DMS 273 (cell line): ENCODE data around the gene CMSS1.

ENCODE experiments used
- DNase-seq: peaks from one replicate; lab custom pipeline; 2025; ENCODE audit not compliant: unreplicated experiment; lab: John Stamatoyannopoulos, UW

CMSS1 gene

DNA sequence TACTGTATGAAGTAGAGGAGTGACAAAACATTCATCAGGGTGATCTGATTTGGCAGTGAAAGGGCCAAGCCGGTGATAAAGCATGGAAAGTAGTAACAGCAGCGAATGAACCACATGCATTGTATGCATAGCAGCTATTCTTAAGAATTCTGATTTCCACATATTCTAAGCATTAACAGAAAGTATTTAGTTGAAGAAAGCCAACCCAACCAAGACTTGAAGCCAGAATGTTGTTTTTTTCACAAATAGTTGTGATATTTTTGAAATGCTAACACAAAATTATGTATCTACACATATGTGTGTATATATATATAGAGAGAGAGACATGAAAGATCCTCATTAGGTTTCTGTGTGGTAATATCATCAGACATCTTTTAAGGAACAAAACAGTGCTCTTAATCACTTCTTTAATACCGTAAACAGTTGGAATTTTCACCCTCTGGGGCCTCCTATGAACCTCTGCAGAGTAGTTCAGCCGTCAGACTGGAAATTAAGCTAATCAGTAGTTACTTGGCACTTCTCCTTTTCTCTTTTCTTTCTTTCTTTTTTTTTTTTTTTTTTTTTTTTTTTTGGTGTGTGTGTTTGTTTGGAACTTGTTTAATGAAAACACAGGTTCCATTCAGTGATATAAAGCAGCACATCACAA is 139.6 kb downstream of the CMSS1 start:
- DNase-seq, result no peak

GRCh38 chr3:99958222-99958912 is 140.7 kb downstream of the CMSS1 start:
- no peak for DNase-seq

GRCh38 chr3:99960123-99960878 is 142.6 kb downstream of the CMSS1 start:
- no peak for DNase-seq

GRCh38 chr3:99960941-99961340 is 143.3 kb downstream of the CMSS1 start:
- DNase-seq, result no peak

DNA sequence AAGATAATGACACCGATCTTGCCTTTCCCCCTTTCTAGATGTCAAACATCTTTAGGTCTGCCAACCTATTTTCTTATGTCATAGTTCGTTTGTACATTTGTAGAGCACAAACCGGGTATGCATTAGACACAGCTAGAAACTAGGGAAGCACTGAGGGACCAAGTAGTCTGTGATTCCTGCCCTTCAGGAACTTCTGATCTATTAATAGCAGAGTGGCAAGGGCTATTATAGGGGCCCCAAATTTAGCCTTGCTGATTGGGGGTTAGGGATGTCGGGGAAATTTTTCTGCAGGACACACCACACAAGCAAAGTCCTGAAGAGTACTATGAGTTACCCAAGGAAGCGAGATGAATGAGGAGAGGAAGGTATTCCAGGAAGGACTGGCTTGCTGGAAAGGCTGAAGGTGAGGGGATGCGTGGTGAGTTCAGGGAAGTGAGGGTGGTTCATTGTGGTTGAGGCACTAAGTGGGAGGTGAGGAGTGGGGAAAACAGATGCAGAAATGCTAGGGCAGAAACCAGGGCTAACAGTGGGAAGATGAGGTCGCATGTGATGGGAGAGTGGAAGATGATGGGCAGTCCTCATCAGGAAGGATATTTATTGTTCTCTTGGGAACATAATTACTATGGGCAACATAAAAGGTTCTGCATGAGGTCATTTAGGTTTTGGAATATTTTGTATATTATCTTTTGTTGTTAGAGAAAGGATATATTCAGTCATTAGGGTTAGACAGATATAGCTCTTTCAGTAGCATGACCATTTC is 144.3 kb downstream of the CMSS1 start:
- DNase-seq, result no peak

DNA sequence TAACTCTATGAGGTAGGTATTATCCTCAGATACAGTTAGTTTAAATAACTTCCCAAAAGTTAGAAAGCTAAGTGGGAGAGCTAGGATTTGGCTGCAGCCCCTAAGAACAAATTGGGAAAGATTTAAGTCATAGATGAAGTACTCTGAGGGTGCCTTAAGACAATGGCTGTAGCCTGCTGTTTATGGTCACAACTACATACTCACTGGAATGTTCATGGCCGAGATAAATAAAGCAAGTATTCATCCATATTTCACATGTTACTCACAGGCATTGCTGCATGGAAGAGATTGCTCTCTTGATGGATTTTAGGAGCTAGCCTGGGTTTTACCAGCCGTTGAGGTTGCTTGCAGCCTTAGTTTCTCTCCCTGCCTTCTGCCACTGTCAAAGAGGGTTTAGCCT is 145.0 kb downstream of the CMSS1 start:
- no peak for DNase-seq

DNA sequence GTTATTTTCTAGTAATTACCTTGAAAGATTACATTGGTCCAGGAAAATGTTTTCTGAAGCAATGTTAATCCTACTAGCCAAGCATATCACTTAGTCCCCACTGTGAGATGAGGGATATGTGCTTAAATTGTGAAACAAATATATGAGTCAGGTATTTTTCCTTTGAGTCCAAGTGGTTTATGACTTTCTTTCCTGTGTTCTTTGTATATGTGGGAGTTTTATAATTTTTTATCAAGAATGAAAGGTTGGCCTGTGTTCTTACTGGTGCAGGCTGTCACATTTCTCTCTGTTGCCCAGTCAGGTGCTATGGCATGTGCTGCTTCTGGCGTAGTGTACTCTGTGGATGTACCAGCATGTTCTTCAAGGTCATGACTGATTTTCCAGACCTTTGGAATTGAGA is 147.4 kb downstream of the CMSS1 start:
- no peak for DNase-seq

- no peak for DNase-seq
Measured at GRCh38 chr3:99965681-99966408, 148.2 kb downstream of the CMSS1 start.

DNA sequence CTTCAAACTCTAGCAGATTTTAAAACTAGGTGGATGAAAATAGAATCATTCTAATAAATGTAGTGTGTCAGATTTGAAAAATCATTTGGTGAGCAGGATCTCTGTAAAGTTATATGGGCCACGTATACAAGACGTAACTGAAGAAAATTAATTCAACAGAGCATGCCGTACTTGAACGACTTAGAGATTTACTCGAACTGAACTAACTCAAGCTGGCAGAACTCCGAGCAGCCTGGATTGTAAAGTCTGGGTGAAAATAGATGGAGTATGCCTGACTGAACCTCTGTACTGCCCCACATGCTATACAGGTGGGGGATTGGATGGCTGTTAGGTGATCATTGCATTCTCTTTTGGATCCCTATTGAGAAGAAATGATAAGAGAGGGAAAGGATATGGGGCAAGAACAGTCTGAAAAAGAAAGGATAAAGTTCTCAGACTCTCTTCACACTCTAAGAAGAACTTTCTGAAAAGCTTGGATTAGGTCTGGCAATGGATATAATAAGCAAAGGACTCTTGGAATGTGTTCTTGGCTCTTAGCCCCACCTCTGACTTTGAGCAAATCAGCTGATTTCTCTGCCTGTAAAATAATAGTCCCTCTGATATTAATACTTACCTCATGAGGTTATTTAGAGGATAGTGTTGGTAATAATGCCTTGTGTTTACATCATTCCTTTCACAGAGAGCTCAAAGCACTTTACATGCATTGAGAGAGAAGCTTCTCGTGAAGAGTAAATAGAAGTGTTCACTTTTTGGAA is 149.2 kb downstream of the CMSS1 start:
- DNase-seq, result no peak

- DNase-seq, result no peak
Measured at GRCh38 chr3:99967796-99968195, 150.1 kb downstream of the CMSS1 start.

- no peak for DNase-seq
Measured at GRCh38 chr3:99969136-99969535, 151.5 kb downstream of the CMSS1 start.

- DNase-seq, result no peak
Measured at GRCh38 chr3:99970198-99970597, 152.5 kb downstream of the CMSS1 start.

GRCh38 chr3:99971761-99972160 is 154.1 kb downstream of the CMSS1 start:
- DNase-seq, result no peak

DNA sequence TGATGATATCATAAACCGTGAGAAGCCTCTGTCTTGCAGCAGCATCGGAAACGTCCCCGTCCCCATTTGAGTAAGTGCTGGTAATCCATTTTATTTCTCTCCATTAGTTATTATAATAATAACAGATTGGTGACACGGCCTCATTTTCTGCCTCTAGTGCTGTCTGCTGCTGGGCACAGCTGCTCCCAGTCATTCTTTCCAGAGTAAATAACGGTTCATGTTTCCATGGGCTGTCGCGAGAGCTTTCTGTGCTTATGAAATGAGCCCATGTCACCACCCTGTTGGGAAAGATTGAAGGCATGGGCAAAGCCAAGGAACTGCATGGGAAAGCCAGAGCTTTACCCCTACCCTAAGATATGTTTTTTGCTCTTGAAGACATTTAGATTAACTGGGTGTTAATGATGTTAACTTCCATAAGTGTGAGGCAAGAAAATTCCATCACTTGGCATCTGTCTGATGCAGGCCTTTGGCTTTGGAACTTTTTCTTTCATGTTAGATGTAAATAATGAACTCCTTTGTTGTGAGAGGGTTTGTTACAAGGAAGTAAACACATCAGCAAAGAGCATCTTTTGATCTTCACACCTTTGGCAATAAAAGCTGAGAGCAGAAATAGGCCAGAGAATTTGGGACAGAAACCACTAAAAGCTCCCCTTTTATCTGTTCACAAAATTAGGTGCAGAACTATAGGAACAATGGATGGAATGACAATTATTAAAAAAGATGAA is 154.9 kb downstream of the CMSS1 start:
- peak; percentile 74 for DNase-seq

- no peak for DNase-seq
Measured at GRCh38 chr3:99974989-99975388, 157.3 kb downstream of the CMSS1 start.

- no peak for DNase-seq
Measured at GRCh38 chr3:99976584-99976983, 158.9 kb downstream of the CMSS1 start.

DNA sequence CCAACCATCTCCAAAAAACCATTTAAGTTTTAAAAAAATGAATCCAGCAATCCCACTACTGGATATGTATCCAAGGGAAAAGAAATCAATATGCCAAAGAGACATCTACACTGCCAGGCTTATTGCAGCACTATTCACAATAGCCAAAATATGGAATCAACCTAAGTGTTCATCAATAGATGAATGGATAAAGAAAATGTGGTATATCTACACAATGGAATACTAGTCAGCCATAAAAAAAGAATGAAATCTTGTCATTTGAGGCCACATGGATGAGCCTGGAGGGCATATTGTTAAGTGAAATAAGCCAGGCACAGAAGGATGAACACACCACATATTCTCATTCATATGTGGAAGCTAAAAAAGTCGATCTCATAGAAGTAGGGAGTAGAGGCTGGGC is 160.6 kb downstream of the CMSS1 start:
- no peak for DNase-seq

DNA sequence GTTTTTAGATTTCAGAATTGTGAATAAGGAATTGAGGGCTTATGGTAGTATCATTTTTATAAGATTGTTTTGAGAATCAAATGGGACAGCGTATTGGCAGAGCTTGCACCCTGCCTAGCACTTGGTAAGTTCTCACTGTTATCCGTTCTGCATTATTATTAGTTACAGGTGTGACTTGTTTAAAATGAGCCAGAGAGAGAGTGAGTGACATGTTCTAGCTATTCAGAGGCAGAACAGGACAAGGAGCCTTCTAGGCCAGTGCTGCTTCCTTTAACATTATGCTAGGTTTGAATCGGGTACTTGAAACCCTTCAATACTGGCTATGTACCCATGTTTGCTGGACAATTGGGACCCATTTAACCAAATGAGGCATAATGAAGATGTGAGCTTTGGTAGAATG is 162.9 kb downstream of the CMSS1 start:
- DNase-seq, result no peak

GRCh38 chr3:99981138-99981537 is 163.5 kb downstream of the CMSS1 start:
- no peak for DNase-seq
